Activated CD4-positive, alpha-beta T cell treated with anti-CD3 and anti-CD28 coated beads for 4 hours (primary cell): ENCODE measurements around the gene RCAN1.
"Not testable (repeated sequence)": the region's sequence is repeated elsewhere in the genome, so short reads cannot be mapped to it uniquely, and the experiment has no call there.

Experiments used
- DNase-seq, 2 donors: peaks; one replicate each; pipeline ENCODE4 v3.0.0-alpha.2; 2020

RCAN1 gene

DNA sequence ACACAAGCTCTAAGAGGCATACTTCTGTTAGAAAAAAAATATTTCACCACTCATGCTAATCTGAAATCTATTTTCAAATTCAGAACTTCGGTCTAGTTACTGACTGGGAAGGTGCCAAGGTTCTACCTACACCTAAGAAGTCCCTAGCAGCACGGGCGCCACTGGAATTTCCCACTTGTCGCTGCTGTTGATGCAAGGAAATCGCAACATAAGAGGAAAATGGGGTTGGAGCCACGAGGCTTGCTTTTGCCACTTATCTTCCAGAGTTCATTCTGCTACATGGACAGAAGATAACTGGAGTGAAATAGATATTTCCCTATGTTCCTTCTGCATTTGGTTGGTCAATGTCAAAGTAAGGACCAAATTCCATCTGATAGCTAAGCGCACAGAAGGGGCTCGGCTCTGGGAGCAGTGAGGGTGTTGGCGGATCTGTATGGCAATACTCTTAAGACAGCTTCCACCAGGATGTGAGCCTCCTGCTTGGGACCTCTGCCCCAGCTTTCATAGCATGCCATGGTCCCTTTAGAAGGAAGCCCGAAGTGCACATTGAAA is 47.2 kb downstream of the RCAN1 start:
- DNase-seq, result no peak

- no peak for DNase-seq
These were observed 49.7 kb downstream of the RCAN1 start for GRCh38 chr21:34565238-34565637.

- not testable (repeated sequence) for DNase-seq
These were observed 51.5 kb downstream of the RCAN1 start for GRCh38 chr21:34563370-34563769.

DNA sequence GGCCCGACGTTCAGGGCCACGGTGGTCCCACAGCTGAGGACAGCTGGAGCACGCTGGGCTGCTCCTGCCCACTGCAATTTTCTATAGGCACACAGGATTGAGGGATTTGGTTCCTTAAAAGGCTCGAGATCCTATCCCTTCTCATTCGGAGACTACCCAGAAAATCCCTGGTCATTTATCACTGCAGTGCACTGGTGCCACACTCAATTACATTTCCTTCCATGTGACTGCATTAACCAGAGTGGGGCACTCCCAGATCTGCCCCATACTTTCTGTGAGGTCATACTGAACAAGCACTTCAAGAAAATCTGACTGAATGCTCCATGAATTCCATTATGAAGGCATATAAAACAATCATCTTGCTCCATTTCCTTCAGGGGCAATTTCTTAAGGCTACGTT is 53.1 kb downstream of the RCAN1 start:
- no peak for DNase-seq

- no peak for DNase-seq
These were observed 54.3 kb downstream of the RCAN1 start for GRCh38 chr21:34560609-34561008.

GRCh38 chr21:34560021-34560420 is 54.9 kb downstream of the RCAN1 start:
- no peak for DNase-seq

GRCh38 chr21:34559089-34559631 is 55.8 kb downstream of the RCAN1 start:
- DNase-seq, result no peak

- no peak for DNase-seq
These were observed 56.7 kb downstream of the RCAN1 start for GRCh38 chr21:34558166-34558565.

DNA sequence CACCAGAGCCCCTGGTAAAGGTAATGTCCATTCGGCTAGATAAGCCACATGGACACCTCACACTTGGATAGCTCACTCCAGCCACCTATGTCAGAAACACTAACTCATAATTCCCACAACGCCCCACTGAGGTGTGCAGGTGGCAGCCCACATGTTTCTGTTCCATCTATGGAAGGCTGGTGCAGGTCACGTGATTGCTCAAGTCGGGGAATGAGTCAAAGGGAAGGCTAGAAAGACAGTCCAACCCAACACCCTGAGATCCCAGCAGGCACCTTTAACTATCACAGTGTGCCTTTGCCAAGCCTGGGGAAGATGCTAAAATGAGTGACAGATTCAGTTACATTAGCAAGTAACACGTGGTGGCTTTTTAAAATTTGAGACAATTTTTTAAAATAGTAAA is 57.7 kb downstream of the RCAN1 start:
- DNase-seq, result no peak

DNA sequence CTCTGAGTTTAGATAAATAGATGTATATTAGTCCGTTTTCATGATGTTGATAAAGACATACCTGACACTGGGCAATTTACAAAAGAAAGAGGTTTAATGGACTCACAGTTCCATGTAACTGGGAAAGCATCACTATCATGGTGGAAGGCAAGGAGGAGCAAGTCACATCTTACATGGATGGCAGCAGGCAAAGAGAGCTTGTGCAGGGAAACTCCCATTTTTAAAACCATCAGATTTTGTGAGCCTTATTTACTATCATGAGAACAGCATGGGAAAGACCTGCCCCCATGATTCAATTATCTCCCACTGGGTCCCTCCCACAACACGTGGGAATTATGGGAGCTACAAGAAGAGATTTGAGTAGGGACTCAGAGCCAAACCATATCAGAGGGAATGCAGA is 60.2 kb downstream of the RCAN1 start:
- DNase-seq, result not testable (repeated sequence)

- no peak for DNase-seq
These were observed 60.7 kb downstream of the RCAN1 start for GRCh38 chr21:34554227-34554626.

GRCh38 chr21:34553151-34553952 is 61.6 kb downstream of the RCAN1 start:
- DNase-seq, result no peak

DNA sequence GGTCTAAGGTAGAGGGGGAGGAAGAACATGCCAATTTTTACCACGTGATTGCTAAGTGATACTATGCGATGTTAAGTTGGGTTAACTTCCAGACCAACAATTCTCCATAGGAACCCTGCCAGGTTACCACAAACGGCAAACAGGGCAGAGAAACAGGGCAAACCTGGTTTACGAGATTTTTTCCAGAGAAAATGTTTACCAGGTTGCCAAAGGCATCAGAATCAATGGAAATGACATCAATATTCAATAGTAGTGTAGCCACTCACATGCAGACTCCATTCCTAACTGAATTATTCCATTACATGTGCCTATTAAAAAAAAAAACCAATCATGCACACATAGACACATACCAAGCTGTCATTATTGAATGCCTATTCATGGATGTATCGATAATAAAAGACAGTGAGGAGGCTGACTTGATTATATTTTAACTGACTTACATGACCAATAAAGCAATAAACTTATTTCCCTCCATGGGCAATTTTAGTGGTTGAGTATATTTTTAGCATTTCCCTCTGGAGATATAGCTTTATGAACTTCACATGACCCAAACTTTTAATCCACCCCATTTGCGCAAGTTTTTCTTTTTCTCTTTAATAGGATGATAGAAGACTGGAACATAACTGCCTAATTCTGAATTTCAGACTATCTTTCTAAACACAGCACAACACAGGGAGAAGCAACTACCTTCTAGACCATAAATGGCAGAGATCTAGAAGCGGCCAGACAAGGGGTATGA is 62.4 kb downstream of the RCAN1 start:
- DNase-seq, result no peak

- DNase-seq, result no peak
These were observed 64.6 kb downstream of the RCAN1 start for GRCh38 chr21:34550182-34550799.

DNA sequence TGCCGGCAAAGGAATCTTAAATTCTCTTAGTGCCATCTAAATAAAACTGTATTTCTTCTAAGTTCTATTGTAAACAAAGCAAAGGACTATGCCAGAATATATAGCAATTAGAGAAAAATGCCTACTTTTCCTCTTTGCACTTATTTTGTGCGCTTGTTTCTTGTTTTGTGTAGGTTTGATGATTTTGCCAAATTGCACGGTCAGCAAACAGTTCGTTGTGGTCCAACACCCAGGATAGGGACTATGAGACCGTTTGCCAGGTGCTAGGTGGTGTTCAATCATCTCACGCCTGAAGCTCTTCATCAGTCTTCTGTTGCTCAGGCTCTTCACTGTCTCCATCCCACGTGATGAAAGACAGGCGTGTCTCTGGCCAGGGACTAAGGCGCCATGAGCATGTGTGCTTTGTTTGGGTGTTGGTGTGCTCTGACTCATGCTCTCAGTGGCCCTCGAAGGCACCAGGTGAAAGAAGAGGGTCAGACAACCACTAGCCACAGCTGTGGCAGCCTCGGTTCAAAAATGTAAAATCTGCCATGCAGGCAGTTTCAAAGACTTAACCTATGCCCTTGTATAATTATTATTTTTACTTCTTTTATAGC is 66.0 kb downstream of the RCAN1 start:
- no peak for DNase-seq

GRCh38 chr21:34546542-34546941 is 68.4 kb downstream of the RCAN1 start:
- DNase-seq, result no peak

DNA sequence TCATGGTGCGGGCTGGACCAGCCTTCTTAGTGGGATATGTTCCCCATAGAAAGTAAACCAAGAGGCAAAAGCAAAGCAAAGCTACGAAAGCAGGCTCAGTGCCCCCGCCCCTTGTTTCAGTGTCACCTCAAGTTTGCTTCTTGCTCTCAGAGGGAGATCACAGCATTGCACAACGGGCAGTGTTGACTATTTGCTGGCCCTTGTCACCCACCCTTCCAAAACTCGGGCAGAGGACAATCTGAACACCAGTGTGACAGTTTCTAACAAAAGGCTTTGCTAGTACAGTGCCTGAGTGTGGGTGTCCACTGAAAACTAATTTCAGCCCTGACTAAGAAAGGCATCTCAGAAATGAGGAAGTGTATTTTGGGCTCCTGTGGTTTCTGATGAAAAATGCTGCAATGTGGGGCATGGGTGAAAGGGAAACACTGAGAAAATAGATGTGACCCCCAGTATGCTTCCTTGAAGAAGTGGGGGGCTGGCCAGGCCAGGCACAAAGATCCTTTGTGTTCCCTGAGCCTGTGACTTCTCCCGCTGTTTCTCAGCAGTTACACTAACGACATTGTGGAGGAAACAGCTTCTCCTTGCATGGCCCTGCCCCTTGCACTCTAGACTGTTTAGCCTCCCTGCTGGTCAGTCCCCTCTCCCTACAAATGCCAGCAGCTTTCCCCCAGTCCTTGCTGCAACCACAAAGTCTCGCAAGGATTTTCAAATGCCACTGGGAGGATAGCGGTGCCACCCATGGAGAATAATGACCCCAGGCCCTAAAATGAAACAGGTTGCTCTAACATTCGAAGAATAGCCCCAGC is 69.6 kb downstream of the RCAN1 start:
- DNase-seq, result no peak

DNA sequence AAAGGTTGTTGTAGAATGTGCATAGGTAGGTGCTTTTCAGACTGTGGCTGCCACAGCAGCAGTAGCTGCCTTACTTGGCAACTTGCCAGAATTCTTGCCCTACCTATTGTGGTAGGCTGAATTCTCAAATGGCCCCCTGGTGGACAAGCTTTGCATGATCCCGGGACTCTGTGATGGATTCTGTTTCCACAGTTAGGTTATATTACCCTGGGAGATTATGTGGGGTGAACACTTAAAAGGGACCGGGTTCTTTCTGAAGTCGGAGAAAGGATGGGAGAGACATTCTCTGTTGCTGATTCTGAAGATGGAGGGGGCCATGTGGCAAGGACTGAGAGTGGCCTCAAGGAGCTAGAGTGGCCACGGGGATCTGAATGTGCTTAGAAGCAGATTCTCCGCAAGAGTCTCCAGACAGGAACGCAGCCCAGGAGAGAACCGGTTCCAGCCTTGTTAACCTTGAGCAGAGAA is 70.8 kb downstream of the RCAN1 start:
- DNase-seq, result peak; percentile 40 to 51

DNA sequence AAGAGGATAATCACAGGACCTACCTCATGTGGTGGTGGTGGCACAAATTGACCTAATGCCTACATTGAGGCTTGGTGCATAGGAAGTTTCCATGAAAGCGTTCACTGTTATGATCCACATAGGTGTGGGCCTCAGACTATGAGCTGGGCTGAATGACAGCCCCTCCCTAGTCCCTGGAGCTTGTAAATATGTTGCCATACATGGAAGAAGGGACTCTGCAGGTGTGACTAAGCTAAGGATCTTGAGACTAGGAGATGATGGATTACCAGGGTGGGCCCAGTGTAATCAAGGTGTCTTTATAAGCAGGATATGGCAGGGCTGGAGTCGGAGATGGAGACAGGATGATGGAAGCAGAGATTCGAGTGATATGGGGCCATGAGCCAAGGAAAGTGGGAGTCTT is 71.9 kb downstream of the RCAN1 start:
- DNase-seq, result no peak

DNA sequence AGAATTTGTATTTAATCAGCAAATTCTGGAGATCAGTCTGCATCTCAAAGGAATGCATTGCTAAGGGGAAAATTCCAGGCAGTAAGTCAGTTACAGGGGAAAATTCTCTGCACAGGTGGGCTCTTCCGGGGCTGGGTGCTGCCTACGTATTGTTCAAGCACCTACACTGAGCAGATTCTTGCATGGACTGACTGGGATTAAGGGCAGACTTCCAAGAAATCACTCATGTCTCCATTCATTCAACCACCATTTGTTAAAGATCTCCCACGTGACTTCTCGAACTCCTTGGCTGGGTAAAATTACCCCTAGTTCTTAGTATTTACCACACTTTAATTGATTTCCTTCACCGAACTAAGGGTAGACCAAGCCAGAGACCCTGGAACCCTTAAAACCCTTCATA is 74.7 kb downstream of the RCAN1 start:
- no peak for DNase-seq

- DNase-seq, result no peak
These were observed 77.1 kb downstream of the RCAN1 start for GRCh38 chr21:34537838-34538237.

- DNase-seq, result no peak
These were observed 78.1 kb downstream of the RCAN1 start for GRCh38 chr21:34536820-34537219.
